Measurements from ENCODE around the gene IFNW1. TPM values are rescaled to one million over a fixed set of nuclear protein-coding genes. Genes with fewer than 3 reads are reported as not detected.

The IFNW1 gene

Small RNAs within 50 kb of the gene (small RNA-seq; reads per million reads assigned to genes)
- gene IFNWP4 (ENCODE audit: insufficient read depth) (not detected), gene RF00019 (ENCODE audit: insufficient read depth) (not detected)

Measured in mesendoderm (in vitro differentiated cells).